ENCODE results near the gene PTPA.

Gene PTPA

DNA sequence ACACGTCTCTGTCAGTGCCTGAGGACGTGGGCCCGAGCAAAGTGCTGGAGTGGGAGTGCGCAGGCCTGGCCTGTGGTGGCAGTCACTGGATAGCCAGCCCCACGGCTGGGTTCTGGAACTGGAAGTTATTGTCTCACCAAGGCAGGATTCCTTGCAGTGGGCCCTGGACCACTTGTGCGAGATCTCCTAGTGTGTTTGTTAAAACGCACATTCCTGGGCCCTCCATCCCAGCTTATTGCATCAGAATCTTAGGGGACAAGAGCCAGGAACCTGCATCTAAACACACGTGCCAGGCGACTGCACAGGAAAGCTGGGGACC lies 26.9 kb downstream of the PTPA start:
- no peak for DNase-seq (ENCODE audit: low read depth in 2 of 2)

DNA sequence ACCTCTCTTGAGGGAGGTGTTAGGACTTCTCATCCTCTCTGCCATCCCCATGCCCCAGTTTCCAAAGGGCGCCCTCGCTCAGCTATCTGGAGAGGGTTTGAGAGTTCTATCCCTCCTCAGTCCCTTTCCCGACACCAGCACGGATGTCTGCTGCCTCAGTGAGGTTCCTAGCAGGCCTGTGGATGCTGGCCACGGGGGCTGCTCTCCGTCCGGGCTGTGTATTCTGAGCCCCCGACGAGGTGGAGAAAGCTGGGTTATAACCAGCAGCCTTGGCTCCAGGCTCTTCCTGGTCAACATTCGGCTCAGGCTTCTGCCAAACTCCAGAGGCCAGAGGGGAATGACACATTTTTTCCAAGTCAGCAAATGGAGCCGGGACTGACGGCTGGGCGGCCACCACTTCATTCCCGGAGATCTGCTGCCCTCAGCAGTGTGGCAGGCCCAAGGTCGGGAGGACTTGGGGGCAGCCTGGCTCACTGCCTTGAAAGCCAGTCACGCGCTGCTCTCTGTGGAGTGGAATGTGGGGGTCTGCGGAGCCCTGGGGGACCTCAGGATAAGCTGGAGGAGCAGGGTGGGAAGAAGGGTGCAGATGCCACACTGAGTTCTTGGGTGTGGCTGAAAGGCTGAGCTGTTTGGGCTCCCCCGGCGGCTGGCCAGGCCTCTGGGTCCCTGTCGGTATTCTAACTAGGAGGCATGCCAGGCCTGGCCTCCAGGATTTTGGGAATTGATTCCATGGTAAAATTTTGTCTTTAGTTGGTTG lies 27.4 kb downstream of the PTPA start:
- no peak for DNase-seq (ENCODE audit: low read depth in 2 of 2)

DNA sequence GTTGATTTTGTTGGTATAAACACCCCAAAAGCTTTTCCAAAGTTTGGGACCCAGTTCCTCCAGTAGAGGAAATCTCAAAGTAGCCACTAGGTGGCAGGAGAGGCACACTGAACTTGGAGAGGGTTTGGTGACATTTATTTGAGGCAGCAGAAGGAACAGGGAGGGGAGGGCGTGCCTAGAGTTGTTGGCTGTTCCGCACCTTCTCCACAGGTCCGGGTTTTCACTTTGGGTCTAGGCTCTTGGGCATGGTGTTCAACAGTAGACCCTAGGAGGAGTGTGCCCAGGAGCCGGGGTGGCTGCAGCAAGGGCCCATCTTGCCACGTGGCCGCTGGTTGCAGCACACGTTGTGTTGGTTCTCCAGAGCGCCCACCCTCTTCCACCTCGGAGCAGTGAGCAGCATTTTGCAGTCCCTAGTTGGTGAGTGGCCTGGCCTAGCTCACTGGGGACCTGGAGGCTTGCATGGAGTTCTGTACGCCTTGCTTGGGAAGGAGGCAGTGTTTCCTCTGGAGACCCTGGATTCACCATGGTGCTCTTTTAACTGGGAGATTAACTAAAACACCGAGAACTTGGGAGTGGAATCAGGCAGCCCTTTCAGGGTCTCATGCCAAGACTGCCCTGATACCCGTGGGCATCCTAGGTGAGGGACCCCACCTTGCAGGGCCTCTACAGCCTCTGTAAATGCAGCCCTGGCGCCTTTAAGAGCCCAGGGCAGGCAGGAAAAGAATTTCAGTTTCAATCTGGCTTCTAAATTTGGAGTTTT lies 28.2 kb downstream of the PTPA start:
- peak; percentile 57 to 67 for DNase-seq (ENCODE audit: low read depth in 2 of 2)

DNA sequence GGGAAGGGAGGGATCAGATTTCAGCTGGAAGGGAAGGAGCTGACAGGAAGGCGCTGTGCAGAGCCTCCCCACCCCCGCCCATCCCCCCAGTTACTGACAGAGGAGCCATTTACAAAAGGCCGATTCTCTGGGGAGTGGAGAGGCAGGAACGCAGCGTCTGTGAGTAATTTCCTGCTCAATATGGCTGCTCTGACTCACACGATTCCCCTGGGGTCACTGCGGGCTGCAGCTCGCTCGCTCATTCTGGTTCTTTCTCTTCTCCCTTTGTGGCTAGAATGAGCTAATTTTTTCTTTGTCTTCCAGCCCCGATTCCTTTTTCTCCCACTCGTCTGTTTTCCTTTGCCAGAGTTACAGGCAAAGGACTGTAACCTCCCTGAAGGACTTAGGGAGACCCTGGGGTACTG lies 28.8 kb downstream of the PTPA start:
- DNase-seq (ENCODE audit: low read depth in 2 of 2) = peak; percentile 54 to 75

DNA sequence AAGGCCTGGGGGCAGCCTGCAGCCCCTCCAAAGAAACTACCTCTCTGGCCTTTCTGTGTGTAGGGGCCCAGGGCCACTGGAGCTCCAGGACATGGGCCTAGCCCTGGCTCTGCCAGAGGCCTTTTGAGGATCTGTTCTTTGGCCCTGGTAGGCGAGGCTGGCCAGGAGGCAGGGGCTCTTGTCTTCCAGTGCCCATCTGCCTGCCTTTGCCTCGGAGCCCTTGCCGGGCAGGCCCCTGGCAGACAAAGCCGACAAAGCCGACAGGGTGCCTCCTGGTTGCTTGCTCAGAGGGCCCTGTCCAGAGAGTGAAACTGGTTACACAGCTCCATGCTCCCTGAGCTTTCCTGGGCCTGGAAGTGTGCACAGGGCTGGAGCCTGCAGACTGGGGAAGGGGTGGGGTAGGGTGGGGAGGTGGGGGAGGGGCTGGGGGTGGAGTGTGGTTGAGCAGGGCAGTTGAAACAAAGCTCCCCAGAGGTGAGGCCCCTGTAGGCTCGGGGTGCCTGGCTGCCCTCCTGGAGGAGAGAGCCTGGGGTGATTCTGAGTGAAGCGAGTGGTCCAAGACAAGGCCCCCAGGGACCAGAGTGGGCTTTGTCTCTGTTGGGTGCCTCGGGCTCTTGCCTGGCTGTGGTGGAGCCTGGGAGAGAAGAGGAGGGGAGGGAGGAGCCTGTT lies 29.3 kb downstream of the PTPA start:
- DNase-seq (ENCODE audit: low read depth in 2 of 2) = peak in 1 of 2 experiments; percentile 8

DNA sequence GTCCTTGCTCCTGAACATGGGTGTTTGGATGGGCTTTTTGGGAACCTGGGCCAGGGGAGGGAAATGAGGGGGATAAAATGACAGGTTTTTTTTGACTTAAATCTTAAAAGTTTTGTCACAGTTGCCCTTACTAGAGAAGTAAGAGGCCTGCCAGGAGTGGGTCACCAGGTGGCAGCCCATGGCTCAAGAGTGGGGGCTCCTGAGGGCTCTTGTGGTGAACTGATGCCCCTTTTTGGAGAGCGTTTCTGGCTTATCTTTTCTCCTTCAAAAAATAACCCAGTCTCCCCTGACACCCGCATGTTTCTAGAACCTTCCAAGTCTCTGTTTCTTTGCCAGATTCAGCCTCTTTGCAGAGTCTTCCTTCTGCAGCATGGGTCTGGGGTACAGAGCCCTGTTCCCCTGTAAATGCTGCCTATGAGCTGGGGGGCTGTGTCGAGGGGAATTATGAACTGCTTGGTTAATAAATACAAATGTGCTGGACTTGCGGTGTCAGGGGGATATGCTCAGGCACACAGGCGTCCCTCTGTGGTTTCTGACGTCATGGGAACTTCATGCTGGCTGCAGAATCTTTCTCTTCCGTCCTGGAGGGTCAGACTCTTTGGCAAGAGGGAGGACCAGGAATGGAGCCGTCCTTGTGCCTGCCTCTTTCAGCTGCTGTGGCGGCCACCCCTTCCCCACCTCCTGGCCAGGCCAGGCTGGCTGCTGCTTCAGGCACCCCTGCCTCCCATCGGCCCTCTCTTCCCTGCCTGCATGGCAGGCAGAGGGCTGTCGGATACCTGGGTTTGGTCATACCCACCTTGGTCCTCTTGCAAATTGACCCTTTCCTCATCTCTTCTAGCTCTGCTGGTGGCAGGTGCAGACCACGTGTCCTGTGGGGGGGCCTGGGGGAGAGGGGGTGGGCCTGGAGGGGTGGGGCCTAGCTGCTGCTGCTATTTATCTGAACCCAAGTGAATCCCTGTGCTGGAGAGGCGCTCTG lies 30.1 kb downstream of the PTPA start:
- no peak for DNase-seq (ENCODE audit: low read depth in 2 of 2)

DNA sequence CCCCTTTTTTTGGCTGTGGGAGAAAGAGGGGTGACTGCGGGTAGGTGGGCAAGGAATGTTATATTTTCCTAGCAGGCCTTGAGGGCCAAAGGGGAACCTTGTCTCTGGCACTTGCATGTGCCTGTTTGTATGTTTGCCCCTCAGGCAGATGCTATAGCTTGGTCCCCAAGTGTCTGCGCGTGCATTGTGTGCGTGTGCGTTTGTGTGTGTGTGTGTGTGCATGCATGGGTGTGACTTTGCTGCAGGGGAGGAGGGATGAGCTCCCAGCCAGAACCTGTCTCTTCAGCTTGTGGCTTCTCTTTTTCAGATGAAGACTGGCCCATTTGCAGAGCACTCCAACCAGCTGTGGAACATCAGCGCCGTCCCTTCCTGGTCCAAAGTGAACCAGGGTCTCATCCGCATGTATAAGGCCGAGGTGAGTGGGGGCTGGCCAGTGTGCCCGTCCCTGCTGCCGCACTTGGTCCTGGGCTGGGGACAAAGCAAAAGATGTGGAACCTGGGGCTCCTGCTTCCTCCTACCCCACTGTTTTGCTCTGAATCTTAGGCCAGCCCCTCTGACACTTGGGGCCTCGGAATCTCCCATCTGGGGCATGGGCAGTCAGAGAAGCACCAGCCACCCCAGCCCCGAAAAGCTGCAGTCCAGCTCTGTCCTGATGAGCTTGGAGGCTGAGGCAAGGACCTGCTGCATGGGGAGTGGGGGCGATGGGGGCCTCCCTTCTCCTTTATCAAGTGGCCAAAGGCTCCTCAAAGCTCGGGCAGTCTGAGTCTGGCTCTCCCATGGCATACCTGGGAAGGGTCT lies 31.1 kb downstream of the PTPA start:
- no peak for DNase-seq (ENCODE audit: low read depth in 2 of 2)

DNA sequence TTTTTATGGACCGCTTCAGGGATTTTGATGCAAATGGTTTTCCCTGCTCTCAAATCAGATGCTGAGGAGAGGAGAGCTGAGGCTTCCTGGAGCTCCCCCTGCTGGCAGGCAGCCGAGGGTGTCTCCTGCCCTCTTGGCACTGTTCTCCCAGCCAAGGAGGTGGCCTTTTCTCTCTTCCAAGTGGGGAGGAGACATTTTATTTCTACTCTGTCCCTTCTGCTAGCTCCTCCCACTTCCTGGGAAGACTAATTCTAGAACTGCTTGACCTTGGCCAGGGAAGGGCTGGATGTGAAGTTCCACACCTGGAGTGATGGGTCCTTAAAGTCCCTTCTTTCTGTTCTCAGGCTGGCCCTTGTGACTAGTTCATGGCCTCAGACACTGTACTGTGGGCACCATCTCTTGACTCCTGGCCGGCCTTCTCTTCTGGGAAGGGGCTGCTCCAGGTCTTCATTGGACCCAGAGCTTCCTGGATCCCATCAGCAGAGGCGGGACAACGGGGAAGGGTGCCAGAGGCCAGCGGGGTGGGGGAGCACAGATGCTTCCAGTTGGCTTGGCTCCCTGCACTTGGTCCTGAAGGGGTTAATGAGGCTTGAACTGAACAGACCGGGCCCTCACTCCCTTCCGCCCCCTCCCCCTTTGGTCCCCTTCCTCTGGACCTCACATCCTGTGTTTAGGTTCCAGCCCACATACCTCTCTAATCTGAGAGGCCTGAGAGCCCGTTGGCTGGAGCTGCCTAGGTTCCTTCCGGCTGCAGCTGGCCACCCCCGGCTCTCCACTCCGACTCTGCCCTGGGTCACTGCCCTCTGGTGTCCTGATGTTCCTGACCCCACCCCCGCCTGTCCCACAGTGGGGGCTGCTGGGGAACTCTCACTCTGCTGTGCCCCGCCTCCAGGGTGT lies 32.1 kb downstream of the PTPA start:
- peak; percentile 41 to 72 for DNase-seq (ENCODE audit: low read depth in 2 of 2)

DNA sequence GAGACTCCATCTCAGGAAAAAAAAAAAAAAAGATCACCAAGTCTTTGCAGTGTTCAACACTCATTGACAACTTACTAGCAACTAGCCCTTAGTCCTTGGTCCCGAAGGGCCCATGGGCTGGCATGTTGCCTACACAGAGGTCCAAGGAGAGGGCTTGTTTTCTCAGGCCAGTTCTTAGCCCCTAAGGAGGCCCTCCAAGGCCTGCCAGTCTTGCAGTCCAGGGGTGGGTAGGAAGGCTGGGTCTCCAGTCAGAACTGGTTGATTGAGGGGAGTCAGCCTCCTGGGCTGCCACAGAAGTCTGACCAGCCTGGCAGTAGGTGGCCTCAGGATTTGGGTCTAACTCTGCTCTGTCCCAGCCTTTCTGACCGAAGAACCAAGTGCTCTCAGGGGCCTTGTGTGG lies 34.1 kb downstream of the PTPA start:
- no peak for DNase-seq (ENCODE audit: low read depth in 2 of 2)

DNA sequence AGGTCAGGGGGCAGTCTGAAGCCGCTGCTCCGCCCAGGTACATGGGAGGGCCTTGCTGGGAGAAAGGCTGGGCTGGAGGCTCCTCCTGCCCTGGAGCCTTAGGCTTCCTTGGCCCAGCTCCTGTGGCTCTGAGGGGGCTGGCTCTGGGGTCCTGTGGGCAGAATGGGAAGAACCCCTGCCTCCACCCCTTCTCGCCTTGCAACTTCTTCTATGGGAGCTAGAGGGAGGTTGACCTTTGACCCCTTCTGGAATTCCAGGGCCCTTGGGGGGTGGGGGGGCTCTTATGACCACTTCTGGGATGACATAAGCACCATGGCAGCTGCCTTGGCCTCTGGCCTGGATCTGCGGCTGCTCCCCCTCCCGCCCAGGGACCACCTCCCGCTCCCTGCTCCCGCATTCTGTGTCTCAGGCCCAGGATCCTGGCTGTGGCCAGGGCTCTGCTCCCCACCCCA lies 34.7 kb downstream of the PTPA start:
- no peak for DNase-seq (ENCODE audit: low read depth in 2 of 2)

DNA sequence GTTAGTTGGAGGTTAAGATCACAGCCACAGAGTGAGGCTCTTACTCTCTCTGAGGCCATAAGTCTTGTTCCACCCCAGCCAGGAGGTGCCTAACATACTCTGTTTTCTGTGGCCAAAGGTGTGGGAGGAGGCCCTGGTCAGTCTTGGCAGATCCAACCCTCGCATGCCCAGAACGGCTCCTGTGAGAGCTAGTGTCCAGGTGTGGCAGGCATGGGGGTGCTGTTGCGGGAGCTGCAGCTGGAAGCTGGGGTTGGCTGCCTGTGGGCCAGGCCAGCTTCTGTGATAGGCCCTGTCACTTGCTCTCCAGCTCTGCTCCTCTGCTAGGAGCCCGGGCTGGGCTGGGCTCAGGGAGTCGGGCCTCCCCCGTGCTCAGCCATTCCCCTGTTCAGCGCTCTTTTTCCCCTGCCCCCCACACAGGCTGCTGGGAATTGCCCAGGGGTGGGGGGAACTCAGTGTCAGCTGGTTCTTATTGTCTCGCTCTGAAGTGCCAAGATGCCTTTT lies 35.3 kb downstream of the PTPA start:
- DNase-seq (ENCODE audit: low read depth in 2 of 2) = no peak

DNA sequence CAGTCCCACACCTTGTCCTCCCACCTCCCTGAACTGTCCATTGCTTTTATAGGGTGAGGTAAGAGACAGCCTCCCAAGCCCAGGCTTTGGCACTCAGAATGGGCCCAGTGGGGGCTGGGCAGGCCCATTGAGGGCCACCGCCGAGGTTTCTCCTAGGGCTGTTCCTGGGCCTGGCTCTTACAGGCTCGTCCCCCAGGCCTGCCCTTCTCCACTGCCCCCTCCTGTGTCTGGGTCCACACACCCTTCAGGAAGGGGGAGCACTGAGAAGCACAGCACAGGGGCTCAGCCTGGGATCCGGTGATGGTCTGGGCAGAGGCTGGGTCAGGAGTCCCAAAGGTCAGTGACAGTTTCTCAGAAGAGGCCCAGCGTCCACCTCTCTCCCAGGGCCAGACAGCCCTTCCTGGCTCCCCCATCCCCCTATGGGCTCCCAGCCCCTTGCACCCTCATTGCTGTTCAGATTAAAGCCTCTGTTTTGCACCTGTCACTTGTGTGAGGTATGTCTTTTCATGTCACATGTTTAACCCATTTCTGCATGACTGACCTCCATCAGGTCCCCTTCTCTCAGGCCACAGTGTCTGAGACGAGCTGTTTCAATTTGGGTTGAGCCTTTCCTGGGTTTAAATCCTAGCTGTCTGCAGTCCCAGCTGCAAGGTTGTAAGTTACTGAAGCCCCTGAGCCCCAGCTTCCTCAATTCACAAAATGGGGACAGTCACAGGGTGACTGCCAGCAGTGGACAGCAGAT lies 37.4 kb downstream of the PTPA start:
- DNase-seq (ENCODE audit: low read depth in 2 of 2) = no peak

DNA sequence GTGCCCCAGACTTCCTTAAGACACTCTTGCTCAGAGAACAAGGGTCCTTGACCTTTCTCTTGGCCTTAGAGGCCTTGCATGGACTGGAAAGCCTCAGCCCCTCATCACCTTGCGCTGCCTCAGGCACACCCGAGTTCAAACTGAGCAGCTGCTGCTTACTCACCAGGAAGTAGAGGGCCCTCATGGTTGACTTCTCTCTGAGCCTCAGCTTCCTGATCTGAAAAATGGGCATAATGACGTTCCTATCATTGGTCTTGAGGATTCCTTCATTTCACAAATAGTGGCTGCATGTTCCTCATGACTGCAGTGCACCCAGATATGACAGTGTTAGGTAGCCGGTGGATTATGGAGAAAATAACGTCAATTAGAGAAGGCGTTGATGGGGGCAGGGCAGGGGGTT lies 38.2 kb downstream of the PTPA start:
- DNase-seq (ENCODE audit: low read depth in 2 of 2) = no peak

DNA sequence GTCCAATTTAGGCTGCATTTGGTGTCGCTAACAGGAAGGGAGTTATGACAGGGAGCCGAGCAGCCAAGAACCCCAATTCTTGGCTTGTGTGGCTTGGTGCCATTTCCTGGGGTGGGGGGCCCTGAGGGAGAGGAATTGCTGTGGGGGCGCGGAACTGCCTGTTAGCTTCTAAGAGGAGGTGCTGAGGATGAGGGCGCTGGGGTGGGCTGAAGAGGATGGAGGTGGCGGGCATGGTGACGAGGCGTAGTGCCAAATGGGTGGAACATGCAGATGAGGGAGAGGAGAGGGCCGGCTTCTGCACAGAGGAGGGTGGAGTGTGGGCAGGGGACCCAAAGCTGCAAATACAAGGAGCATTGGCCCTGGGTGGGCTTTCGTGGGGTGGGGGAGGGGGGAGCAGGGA lies 38.9 kb downstream of the PTPA start:
- no peak for DNase-seq (ENCODE audit: low read depth in 2 of 2)

DNA sequence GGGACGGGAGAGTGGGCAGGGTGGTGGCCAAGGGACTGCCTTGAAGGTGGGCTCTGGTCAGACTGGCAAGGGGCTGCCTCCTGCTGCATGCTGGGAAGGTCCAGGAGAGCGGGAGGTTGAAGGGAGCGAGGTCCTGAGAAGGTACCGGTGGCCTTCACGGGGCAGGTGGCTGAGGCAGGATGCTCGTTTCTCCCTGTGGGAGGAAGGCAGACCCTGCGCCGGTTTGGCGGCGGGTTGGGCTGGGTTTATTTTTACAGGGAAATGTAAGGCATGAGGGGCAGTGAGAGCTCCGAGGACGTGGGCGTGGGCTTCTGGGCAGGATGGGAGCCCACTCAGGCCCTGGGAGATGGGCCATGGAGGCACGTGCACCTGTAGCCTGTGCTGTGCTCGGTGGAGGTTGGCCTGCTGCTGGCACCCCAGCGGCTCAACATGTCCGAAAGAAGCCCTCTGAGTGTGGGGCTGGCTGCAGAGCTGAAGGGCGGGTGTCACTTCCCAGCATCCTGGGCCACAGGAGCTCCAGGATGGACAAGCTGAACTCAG lies 39.5 kb downstream of the PTPA start:
- no peak for DNase-seq (ENCODE audit: low read depth in 2 of 2)

DNA sequence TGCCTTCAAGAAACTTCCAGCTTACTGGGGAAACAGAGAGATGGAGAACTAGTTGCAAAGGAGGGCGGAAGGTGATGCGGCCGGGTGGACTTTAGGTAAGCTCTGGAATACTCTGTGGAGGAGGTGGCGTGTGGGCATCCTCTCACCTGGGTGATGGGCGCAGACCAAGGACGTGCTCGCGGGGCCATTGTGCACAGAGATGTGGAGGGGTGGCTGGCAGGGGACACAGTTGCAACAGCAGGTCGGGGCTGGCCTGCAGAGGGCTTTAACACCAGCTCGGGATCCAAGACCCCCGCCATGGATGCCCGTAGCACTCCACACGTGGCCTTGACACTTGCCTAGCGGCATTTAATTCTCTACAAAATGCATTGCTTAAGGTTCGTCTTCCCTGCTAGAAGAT lies 40.3 kb downstream of the PTPA start:
- no peak for DNase-seq (ENCODE audit: low read depth in 2 of 2)

DNA sequence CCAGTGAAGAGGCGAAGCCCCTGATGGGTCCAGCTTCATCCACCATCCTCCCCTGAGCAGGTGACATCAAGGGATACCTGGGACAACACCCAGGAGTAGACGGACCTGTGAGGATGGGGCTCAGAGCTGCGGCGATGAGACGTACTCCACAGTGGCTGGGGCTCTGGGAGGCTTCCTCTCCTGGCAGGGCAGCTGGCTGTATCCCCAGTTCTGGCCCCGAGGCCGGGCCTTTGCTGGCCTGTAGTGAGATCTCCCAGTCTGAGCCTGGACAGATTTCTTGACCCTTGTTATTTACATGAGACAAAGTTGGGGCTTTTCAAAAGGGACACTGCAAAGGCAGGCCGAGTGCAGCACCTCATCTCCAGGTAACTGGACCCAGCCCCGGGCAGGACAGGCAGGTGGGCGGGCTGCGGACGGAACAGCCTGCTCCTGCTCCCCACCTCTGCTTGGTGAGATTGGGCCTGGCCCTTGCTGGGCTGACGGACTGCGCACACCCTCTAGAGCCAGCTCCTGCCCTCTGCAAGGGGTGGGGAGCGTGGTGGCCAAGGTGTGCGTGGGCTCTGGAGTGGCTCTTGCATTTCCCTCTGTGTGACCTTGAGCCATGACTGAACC lies 43.8 kb downstream of the PTPA start:
- DNase-seq (ENCODE audit: low read depth in 2 of 2) = no peak

DNA sequence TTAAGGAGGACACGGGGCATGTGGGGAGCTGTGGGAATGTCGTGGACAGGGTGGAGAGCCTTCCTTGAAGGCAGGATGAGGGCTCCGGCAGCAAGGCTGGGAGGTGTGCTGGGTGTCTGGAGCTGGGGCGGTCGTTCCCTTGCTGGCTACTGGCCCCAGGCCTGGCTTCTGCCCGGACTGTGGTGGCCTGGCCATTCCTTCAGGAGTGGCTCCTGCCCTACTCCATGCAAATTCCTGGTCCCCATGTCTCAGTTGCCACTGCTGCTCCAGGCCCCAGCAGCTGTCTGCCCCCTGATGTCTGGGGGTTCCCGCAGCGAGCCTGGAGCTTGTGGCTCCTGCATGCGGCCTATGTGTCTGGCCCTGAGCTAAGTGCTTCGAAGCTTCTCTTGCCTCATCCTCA lies 44.9 kb downstream of the PTPA start:
- no peak for DNase-seq (ENCODE audit: low read depth in 2 of 2)

Data from stimulated activated CD4-positive, alpha-beta T cell treated with anti-CD3 and anti-CD28 coated beads, Interleukin-12 subunit alpha, Interleukin-12 subunit beta, amount 100 ng/mL, for 24 hours (primary cell).